Mesothelial cell of epicardium (in vitro differentiated cells): ENCODE results near the gene DCDC2B. TPM values are rescaled to one million over a fixed set of nuclear protein-coding genes. Genes with fewer than 3 reads are reported as not detected.
"Not testable (repeated sequence)": the region's sequence is repeated elsewhere in the genome, so short reads cannot be mapped to it uniquely, and the experiment has no call there.

Experiments used
- DNase-seq, 2 experiments: peaks; one replicate each; pipeline ENCODE4 v3.0.0; 2021; ENCODE audit warnings: low spot score in 2 of 2; ENCODE audit not compliant: unreplicated experiment in 2 of 2
- H3K27ac Mint-ChIP-seq: 2 replicates; pipeline ENCODE4 v1.8.0; 2021; ENCODE audit warnings: mixed read lengths
- H3K27me3 Mint-ChIP-seq: 2 replicates; pipeline ENCODE4 v1.8.0; 2021; ENCODE audit warnings: low read depth, mixed read lengths
- H3K36me3 Mint-ChIP-seq: 2 replicates; pipeline ENCODE4 v1.8.0; 2021; ENCODE audit warnings: mixed read lengths
- H3K4me1 Mint-ChIP-seq: 2 replicates; pipeline ENCODE4 v1.8.0; 2021; ENCODE audit warnings: mixed read lengths
- H3K4me3 Mint-ChIP-seq: 2 replicates; pipeline ENCODE4 v1.8.0; 2021; ENCODE audit warnings: mild to moderate bottlenecking, moderate library complexity, mixed read lengths
- H3K9me3 Mint-ChIP-seq: 2 replicates; pipeline ENCODE4 v1.8.0; 2021; ENCODE audit warnings: mixed read lengths
- CTCF ChIP-seq: fragments of 200-600 bp; sonication (generic); IDR thresholded peaks from one replicate; pipeline ENCODE4 v1.5.0; 2021; ENCODE audit warnings: antibody characterized with exemption; ENCODE audit not compliant: unreplicated experiment
- total RNA-seq: library from RNA; stranded (reverse); gene quantifications from 3 replicates; pipeline ENCODE4 v1.2.1, GENCODE V29; 2021

The DCDC2B gene
- 0.11 TPM in 1 of 3 replicates, not detected in the others for total RNA-seq

GRCh38 chr1:32208891-32209328, at the start of gene DCDC2B:
TSS of gene DCDC2B (plus strand) at chr1:32209089. CDS start at chr1:32209094, 5 bp downstream.
- H3K4me3 Mint-ChIP-seq, result no peak within 1 kb of the TSS

DNA sequence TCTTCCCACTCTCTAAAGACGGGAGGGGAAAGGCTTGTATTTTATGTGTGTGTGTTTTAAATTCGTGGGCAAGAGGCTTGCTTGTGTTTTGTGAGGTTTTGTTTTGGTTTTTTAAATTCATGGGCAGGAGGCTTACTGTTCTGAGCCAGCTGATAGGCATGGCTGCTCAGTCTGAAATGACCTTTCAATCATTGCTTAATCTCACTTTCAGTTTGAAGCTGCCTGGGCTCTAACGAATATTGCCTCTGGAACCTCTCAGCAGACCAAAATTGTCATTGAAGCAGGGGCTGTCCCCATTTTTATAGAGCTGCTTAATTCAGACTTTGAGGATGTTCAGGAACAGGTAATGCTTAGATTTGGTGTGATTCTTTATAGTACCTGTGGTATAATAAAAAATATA, 49.7 kb upstream of the DCDC2B start:
- Mint-ChIP-seq H3K9me3 (no peaks in the 10 kb centered on the region), H3K27ac (no peak overlapping the region), H3K4me3 (no peak overlapping the region), H3K27me3 (no peaks in the 10 kb centered on the region), H3K36me3 (peaks cover 49% of the 10 kb centered on the region), H3K4me1 (no peaks in the 10 kb centered on the region)
- DNase-seq, result no peak
- no peak for TF ChIP-seq CTCF

More at GRCh38 chr1:32208891-32209328, at the start of gene DCDC2B:
- Mint-ChIP-seq H3K36me3 (no peaks in the 10 kb centered on the region), H3K9me3 (no peaks in the 10 kb centered on the region), H3K27me3 (no peaks in the 10 kb centered on the region), H3K4me1 (peaks cover 14% of the 10 kb centered on the region), H3K27ac (no peak within 1 kb of the TSS)
- TF ChIP-seq CTCF, result no peak
- DNase-seq, result no peak

- Mint-ChIP-seq H3K27me3 (no peaks in the 10 kb centered on the region), H3K27ac (no peak overlapping the region), H3K4me1 (no peaks in the 10 kb centered on the region), H3K36me3 (peaks cover 49% of the 10 kb centered on the region), H3K9me3 (no peaks in the 10 kb centered on the region), H3K4me3 (no peak overlapping the region)
- DNase-seq, result no peak
- no peak for TF ChIP-seq CTCF
Measured at GRCh38 chr1:32163405-32163804, 45.5 kb upstream of the DCDC2B start.

- H3K9me3 Mint-ChIP-seq, H3K4me3 Mint-ChIP-seq, DNase-seq, H3K27ac Mint-ChIP-seq, H3K27me3 Mint-ChIP-seq, H3K4me1 Mint-ChIP-seq: not testable (repeated sequence)
- peaks cover 54% of the 10 kb centered on the region for H3K36me3 Mint-ChIP-seq
Measured at GRCh38 chr1:32165633-32166032, 43.3 kb upstream of the DCDC2B start.

DNA sequence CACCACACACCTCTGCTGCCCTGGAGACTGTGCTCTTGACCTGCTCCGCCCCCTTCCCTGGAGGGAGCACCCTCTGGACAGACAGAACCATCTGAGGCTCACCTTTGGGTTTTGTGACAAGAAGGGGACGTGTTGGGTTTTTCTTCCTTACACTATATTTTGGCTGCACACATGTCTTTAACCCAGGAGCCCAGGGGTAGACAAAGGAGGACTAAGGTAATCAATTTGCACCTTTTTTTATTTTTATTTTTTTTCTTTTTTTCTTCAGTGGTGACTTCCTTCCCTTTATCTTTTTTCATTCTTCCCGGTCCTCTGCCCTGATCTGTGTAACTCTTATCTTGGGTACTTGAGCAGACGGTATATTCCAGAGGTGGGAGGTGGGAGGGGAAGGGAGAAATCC, 37.9 kb upstream of the DCDC2B start:
- no peak for DNase-seq
- H3K27me3 Mint-ChIP-seq, result no peaks in the 10 kb centered on the region
- H3K9me3 Mint-ChIP-seq, result no peaks in the 10 kb centered on the region
- no peak overlapping the region for H3K4me3 Mint-ChIP-seq
- peaks cover 48% of the 10 kb centered on the region for H3K36me3 Mint-ChIP-seq
- no peak overlapping the region for H3K27ac Mint-ChIP-seq
- no peaks in the 10 kb centered on the region for H3K4me1 Mint-ChIP-seq
- no peak for TF ChIP-seq CTCF

- Mint-ChIP-seq H3K4me3 (no peak overlapping the region), H3K27ac (no peak overlapping the region), H3K9me3 (no peaks in the 10 kb centered on the region), H3K4me1 (no peaks in the 10 kb centered on the region), H3K27me3 (no peaks in the 10 kb centered on the region), H3K36me3 (peaks cover 39% of the 10 kb centered on the region)
- no peak for DNase-seq
- no peak for TF ChIP-seq CTCF
Measured at GRCh38 chr1:32172621-32173245, 36.2 kb upstream of the DCDC2B start.
